HEK293 (cell line): ENCODE measurements around the gene ACTN3.
A peak's percentile ranks its signal among the peaks of the same experiment; 100 is the strongest.

Experiments used
- BCL11B ChIP-seq: fragments of 450-650 bp; formaldehyde crosslinking; IDR thresholded peaks from 2 replicates; pipeline ENCODE4 v1.5.1; 2016; ENCODE audit warnings: low read depth, missing biosample characterization, missing genetic modification characterization
- GLIS2 ChIP-seq: fragments of 450-650 bp; formaldehyde crosslinking; IDR thresholded peaks from 2 replicates; pipeline ENCODE4 v1.5.1; 2016; ENCODE audit warnings: missing biosample characterization, missing genetic modification characterization
- KLF10 ChIP-seq: fragments of 450-650 bp; IDR thresholded peaks from 2 replicates; pipeline ENCODE4 v1.5.1; 2018; ENCODE audit warnings: missing biosample characterization, mild to moderate bottlenecking, missing genetic modification characterization
- MEIS1 ChIP-seq: sonication (generic); formaldehyde crosslinking; IDR thresholded peaks from 2 replicates; pipeline ENCODE4 v1.8.1; 2022; ENCODE audit warnings: missing genetic modification reagents, mild to moderate bottlenecking, borderline replicate concordance
- MYNN ChIP-seq: fragments of 450-650 bp; formaldehyde crosslinking; IDR thresholded peaks from 2 replicates; pipeline ENCODE4 v1.5.1; 2016; ENCODE audit warnings: missing biosample characterization, missing genetic modification characterization, borderline replicate concordance
- SCRT1 ChIP-seq: fragments of 450-650 bp; formaldehyde crosslinking; IDR thresholded peaks from 2 replicates; pipeline ENCODE4 v1.5.1; 2016; ENCODE audit warnings: missing biosample characterization, missing genetic modification characterization, borderline replicate concordance
- SP3 ChIP-seq: fragments of 450-650 bp; formaldehyde crosslinking; IDR thresholded peaks from 2 replicates; pipeline ENCODE4 v1.5.1; 2016; ENCODE audit warnings: missing biosample characterization, missing genetic modification characterization
- SP7 ChIP-seq: fragments of 450-650 bp; formaldehyde crosslinking; IDR thresholded peaks from 2 replicates; pipeline ENCODE4 v1.5.1; 2016; ENCODE audit warnings: missing biosample characterization, missing genetic modification characterization
- WT1 ChIP-seq: fragments of 450-650 bp; formaldehyde crosslinking; IDR thresholded peaks from 2 replicates; pipeline ENCODE4 v1.5.1; 2016; ENCODE audit warnings: missing biosample characterization, missing genetic modification characterization
- ZBTB17 ChIP-seq: fragments of 450-650 bp; formaldehyde crosslinking; IDR thresholded peaks from 2 replicates; pipeline ENCODE4 v1.5.1; 2016; ENCODE audit warnings: missing biosample characterization, missing genetic modification characterization
- ZBTB20 ChIP-seq: fragments of 450-650 bp; formaldehyde crosslinking; IDR thresholded peaks from 2 replicates; pipeline ENCODE4 v1.5.1; 2016; ENCODE audit warnings: missing biosample characterization, missing genetic modification characterization
- ZBTB48 ChIP-seq: fragments of 450-650 bp; formaldehyde crosslinking; IDR thresholded peaks from 2 replicates; pipeline ENCODE4 v1.5.1; 2016; ENCODE audit warnings: missing biosample characterization, missing genetic modification characterization
- ZFHX2 ChIP-seq: fragments of 450-650 bp; formaldehyde crosslinking; conservative IDR thresholded peaks from 2 replicates; pipeline ENCODE4 v1.5.1; 2016; ENCODE audit warnings: missing biosample characterization, missing genetic modification characterization
- ZIC2 ChIP-seq: fragments of 450-650 bp; formaldehyde crosslinking; IDR thresholded peaks from 2 replicates; pipeline ENCODE4 v1.5.1; 2016; ENCODE audit warnings: missing biosample characterization, missing genetic modification characterization
- ZNF132 ChIP-seq: fragments of 450-650 bp; formaldehyde crosslinking; IDR thresholded peaks from 2 replicates; pipeline ENCODE4 v1.5.1; 2017; ENCODE audit warnings: missing biosample characterization, missing genetic modification characterization, borderline replicate concordance
- ZNF133 ChIP-seq: fragments of 450-650 bp; formaldehyde crosslinking; IDR thresholded peaks from 2 replicates; pipeline ENCODE4 v1.5.1; 2016; ENCODE audit warnings: missing biosample characterization, missing genetic modification characterization
- ZNF138 ChIP-seq: fragments of 450-650 bp; formaldehyde crosslinking; IDR thresholded peaks from 2 replicates; pipeline ENCODE4 v1.5.1; 2016; ENCODE audit warnings: missing biosample characterization, missing genetic modification characterization, borderline replicate concordance
- ZNF155 ChIP-seq: fragments of 450-650 bp; formaldehyde crosslinking; IDR thresholded peaks from 2 replicates; pipeline ENCODE4 v1.5.1; 2016; ENCODE audit warnings: missing biosample characterization, missing genetic modification characterization
- ZNF169 ChIP-seq: fragments of 450-650 bp; formaldehyde crosslinking; IDR thresholded peaks from 2 replicates; pipeline ENCODE4 v1.5.1; 2016; ENCODE audit warnings: missing biosample characterization, missing genetic modification characterization
- ZNF223 ChIP-seq: fragments of 450-650 bp; formaldehyde crosslinking; IDR thresholded peaks from 2 replicates; pipeline ENCODE4 v1.5.1; 2016; ENCODE audit warnings: missing biosample characterization, missing genetic modification characterization
- ZNF266 ChIP-seq: fragments of 450-650 bp; formaldehyde crosslinking; IDR thresholded peaks from 2 replicates; pipeline ENCODE4 v1.5.1; 2016; ENCODE audit warnings: missing biosample characterization, missing genetic modification characterization, low read depth
- ZNF292 ChIP-seq: fragments of 450-650 bp; formaldehyde crosslinking; IDR thresholded peaks from 2 replicates; pipeline ENCODE4 v1.5.1; 2016; ENCODE audit warnings: low read depth, missing biosample characterization, missing genetic modification characterization, borderline replicate concordance
- ZNF335 ChIP-seq: fragments of 450-650 bp; formaldehyde crosslinking; conservative IDR thresholded peaks from 2 replicates; pipeline ENCODE4 v1.5.1; 2016; ENCODE audit warnings: missing biosample characterization, missing genetic modification characterization
- ZNF398 ChIP-seq: fragments of 450-650 bp; formaldehyde crosslinking; IDR thresholded peaks from 2 replicates; pipeline ENCODE4 v1.5.1; 2017; ENCODE audit warnings: missing biosample characterization, missing genetic modification characterization
- ZNF426 ChIP-seq: fragments of 450-650 bp; formaldehyde crosslinking; IDR thresholded peaks from 2 replicates; pipeline ENCODE4 v1.5.1; 2017; ENCODE audit warnings: missing biosample characterization, missing genetic modification characterization, mild to moderate bottlenecking, inconsistent platforms, moderate library complexity
- ZNF473 ChIP-seq: fragments of 450-650 bp; formaldehyde crosslinking; IDR thresholded peaks from 2 replicates; pipeline ENCODE4 v1.5.1; 2017; ENCODE audit warnings: missing biosample characterization, missing genetic modification characterization
- ZNF529 ChIP-seq: fragments of 450-650 bp; formaldehyde crosslinking; IDR thresholded peaks from 2 replicates; pipeline ENCODE4 v1.5.1; 2017; ENCODE audit warnings: missing genetic modification characterization, missing biosample characterization; ENCODE audit not compliant: insufficient replicate concordance
- ZNF548 ChIP-seq: fragments of 450-650 bp; formaldehyde crosslinking; IDR thresholded peaks from 2 replicates; pipeline ENCODE4 v1.5.1; 2016; ENCODE audit warnings: missing biosample characterization, missing genetic modification characterization
- ZNF585B ChIP-seq: fragments of 450-650 bp; formaldehyde crosslinking; IDR thresholded peaks from 2 replicates; pipeline ENCODE4 v1.5.1; 2016; ENCODE audit warnings: missing biosample characterization, missing genetic modification characterization
- ZNF610 ChIP-seq: fragments of 450-650 bp; formaldehyde crosslinking; IDR thresholded peaks from 2 replicates; pipeline ENCODE4 v1.5.1; 2016; ENCODE audit warnings: missing biosample characterization, missing genetic modification characterization, borderline replicate concordance
- ZNF621 ChIP-seq: fragments of 450-650 bp; formaldehyde crosslinking; IDR thresholded peaks from 2 replicates; pipeline ENCODE4 v1.5.1; 2017; ENCODE audit warnings: missing biosample characterization, missing genetic modification characterization
- ZNF660 ChIP-seq: fragments of 450-650 bp; IDR thresholded peaks from 2 replicates; pipeline ENCODE4 v1.5.1; 2018; ENCODE audit warnings: missing biosample characterization, mild to moderate bottlenecking, missing genetic modification characterization
- ZNF670 ChIP-seq: fragments of 450-650 bp; formaldehyde crosslinking; IDR thresholded peaks from 2 replicates; pipeline ENCODE4 v1.5.1; 2016; ENCODE audit warnings: missing biosample characterization, missing genetic modification characterization, low read depth
- ZNF704 ChIP-seq: fragments of 450-650 bp; formaldehyde crosslinking; IDR thresholded peaks from 2 replicates; pipeline ENCODE4 v1.5.1; 2016; ENCODE audit warnings: missing biosample characterization, missing genetic modification characterization
- ZSCAN4 ChIP-seq: fragments of 450-650 bp; formaldehyde crosslinking; IDR thresholded peaks from 2 replicates; pipeline ENCODE4 v1.5.1; 2017; ENCODE audit warnings: missing biosample characterization, missing genetic modification characterization
- TF ChIP-seq, protein P1 (sequence below): fragments of 450-650 bp; formaldehyde crosslinking; IDR thresholded peaks from 2 replicates; pipeline ENCODE4 v1.5.1; 2017; ENCODE audit warnings: missing biosample characterization, missing genetic modification characterization
- TF ChIP-seq, protein P2 (sequence below): fragments of 450-650 bp; formaldehyde crosslinking; IDR thresholded peaks from 2 replicates; pipeline ENCODE4 v1.5.1; 2016; ENCODE audit warnings: missing biosample characterization, missing genetic modification characterization

The ACTN3 gene

GRCh38 chr11:66545701-66546367 is 869 bp upstream of the ACTN3 start, which contains the start of gene ZDHHC24 (continued):
- TF ChIP-seq SP3 (tag by site-specific recombination): peak; percentile 82
- TF ChIP-seq MYNN (tag by site-specific recombination): no peak
- TF ChIP-seq SP7 (tag by site-specific recombination): no peak
- no peak for TF ChIP-seq ZNF133 (tag by site-specific recombination)
- TF ChIP-seq ZNF529 (tag by site-specific recombination): no peak
- no peak for TF ChIP-seq ZNF548 (tag by site-specific recombination)
- TF ChIP-seq ZNF585B (tag by site-specific recombination): no peak
- peak; percentile 56 for TF ChIP-seq ZNF660
- no peak for TF ChIP-seq ZNF132
- no peak for TF ChIP-seq ZNF610
- TF ChIP-seq, protein P1, sequence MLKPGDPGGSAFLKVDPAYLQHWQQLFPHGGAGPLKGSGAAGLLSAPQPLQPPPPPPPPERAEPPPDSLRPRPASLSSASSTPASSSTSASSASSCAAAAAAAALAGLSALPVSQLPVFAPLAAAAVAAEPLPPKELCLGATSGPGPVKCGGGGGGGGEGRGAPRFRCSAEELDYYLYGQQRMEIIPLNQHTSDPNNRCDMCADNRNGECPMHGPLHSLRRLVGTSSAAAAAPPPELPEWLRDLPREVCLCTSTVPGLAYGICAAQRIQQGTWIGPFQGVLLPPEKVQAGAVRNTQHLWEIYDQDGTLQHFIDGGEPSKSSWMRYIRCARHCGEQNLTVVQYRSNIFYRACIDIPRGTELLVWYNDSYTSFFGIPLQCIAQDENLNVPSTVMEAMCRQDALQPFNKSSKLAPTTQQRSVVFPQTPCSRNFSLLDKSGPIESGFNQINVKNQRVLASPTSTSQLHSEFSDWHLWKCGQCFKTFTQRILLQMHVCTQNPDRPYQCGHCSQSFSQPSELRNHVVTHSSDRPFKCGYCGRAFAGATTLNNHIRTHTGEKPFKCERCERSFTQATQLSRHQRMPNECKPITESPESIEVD: no peak
- no peak for TF ChIP-seq ZNF155 (tag by site-specific recombination)
- no peak for TF ChIP-seq ZNF473 (tag by site-specific recombination)
- TF ChIP-seq ZNF398 (tag by site-specific recombination): no peak
- TF ChIP-seq ZNF426 (tag by site-specific recombination): no peak
- TF ChIP-seq ZIC2 (tag by site-specific recombination): 0 out of 2 replicates have a peak, but pooled peaks have one; percentile 41
- TF ChIP-seq ZNF704 (tag by site-specific recombination): no peak
- TF ChIP-seq ZFHX2: peak; percentile 56
- TF ChIP-seq, protein P2, sequence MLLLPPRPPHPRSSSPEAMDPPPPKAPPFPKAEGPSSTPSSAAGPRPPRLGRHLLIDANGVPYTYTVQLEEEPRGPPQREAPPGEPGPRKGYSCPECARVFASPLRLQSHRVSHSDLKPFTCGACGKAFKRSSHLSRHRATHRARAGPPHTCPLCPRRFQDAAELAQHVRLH (tag by site-specific recombination): no peak
- TF ChIP-seq ZNF292 (tag by site-specific recombination): no peak
- peak; percentile 62 for TF ChIP-seq GLIS2
- TF ChIP-seq ZBTB20 (tag by site-specific recombination): peak; percentile 99
- TF ChIP-seq ZNF138 (tag by site-specific recombination): no peak
- TF ChIP-seq ZNF169 (tag by site-specific recombination): no peak
- no peak for TF ChIP-seq MEIS1 (CRISPR knock-in tag)
- no peak for TF ChIP-seq SCRT1 (tag by site-specific recombination)
- no peak for TF ChIP-seq ZSCAN4 (tag by site-specific recombination)
- 0 out of 2 replicates have a peak, but pooled peaks have one; percentile 25 for TF ChIP-seq KLF10 (tag by site-specific recombination)
- TF ChIP-seq ZBTB17 (tag by site-specific recombination): peak; percentile 86
- peak; percentile 97 for TF ChIP-seq ZNF621 (tag by site-specific recombination)
- no peak for TF ChIP-seq ZBTB48
- no peak for TF ChIP-seq BCL11B (tag by site-specific recombination)
- no peak for TF ChIP-seq ZNF670 (tag by site-specific recombination)
- no peak for TF ChIP-seq ZNF223 (tag by site-specific recombination)
- no peak for TF ChIP-seq WT1
- no peak for TF ChIP-seq ZNF266 (tag by site-specific recombination)
- peak; percentile 43 for TF ChIP-seq ZNF335
